Esophagus mucosa (tissue), 1 donor: ENCODE data around the gene OGDH. TPM values are rescaled to one million over a fixed set of nuclear protein-coding genes. Genes with fewer than 3 reads are reported as not detected.
A peak's percentile ranks its signal among the peaks of the same experiment; 100 is the strongest.
"Not testable (repeated sequence)": the region's sequence is repeated elsewhere in the genome, so short reads cannot be mapped to it uniquely, and the experiment has no call there.

Experiments used
- ATAC-seq: fragments of 200-7000 bp; cut with Tn5 transposase; one replicate; pipeline ENCODE4 v1.9.1; 2020
- total RNA-seq: library from RNA; stranded (reverse); gene quantifications from one replicate; pipeline ENCODE4 v1.2.4, GENCODE V29; 2023
- donor health status: DM: yes; HTN: yes; CAD: no.

Gene OGDH
- total RNA-seq, 1 donor from 2014 or later, result 99.2 TPM

- peak; percentile 51 for ATAC-seq
These were observed 25.2 kb upstream of the OGDH start for GRCh38 chr7:44580945-44581878.

DNA sequence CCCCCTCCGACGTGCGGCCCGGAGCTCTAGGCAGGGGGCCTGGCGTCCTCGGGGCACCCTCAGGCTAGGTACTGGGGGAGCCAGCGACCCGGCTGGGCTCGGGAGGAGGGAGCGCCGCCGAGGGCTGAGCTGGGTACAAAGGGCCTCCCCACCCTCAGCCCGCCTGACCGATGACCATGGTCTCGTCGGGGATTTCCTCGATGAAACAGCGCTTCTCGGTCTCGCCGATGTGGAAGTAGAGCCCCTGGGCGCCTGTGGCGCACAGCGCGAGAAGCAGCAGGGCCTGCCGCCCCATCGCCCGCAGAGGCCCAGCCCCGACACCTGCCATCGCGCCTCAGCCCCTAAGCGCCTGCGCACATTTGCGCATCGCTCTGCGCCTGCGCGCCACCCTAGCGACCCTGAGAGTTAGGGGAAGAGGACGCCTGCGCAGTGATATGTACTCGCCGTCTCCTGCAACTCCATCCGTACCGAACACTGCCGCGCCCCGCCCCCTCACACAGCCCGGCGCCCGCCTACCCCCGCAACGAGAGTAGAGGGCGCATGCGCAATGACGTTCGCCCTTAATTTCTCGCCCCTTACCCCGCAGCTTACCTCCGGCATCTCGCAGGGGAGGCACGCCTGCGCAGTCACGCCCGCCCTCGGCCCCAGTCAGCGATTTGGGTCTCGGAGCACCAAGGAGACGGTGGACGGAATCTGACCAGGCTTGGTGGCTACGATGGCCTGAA, 24.4 kb upstream of the OGDH start, which contains the start of gene TMED4:
TSS of gene TMED4 (minus strand) at position 353 of the 725 bp plus-strand sequence. CDS start at position 328, 25 bp downstream.
- peak; percentile 99 for ATAC-seq

- no peak for ATAC-seq
These were observed 23.1 kb upstream of the OGDH start for GRCh38 chr7:44583146-44583865.

DNA sequence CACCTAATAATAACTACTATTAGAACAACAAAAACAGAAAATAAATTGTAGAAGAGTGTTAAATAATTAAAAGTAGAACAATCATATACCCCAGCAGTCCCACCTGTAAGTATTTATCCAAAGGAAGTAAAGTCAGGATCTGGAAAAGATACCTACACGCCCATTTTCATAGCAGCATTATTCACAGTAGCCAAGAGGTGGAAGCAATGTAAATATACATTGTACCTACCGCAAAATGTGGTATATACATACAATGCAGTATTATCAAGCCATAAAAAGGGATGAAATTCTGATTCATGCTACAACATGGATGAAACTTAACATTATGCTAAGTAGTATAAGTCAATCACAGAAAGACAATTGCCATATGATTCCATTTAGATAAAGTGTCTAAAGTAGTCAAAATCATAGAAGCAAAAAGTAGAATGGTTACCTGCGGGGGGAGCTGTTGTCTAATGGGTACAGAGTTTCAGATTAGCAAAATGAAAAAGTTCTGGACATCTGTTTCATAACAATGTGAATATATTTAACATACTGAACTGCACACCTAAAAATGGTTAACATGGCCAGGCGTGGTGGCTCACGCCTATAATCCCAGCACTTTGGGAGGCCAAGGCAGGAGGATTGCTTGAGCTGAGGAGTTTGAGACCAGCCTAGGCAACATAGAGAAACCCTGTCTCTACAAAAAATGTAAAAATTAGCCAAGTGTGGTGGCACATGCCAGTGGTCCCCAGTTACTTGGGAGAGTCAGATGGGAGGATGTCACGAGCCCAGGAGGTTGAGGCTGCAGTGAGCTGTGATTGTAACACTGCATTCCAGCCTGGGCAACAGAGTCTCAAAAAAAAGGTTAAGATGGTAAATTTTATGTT, 18.4 kb upstream of the OGDH start:
- ATAC-seq, result peak; percentile 70

GRCh38 chr7:44590910-44591309, 15.5 kb upstream of the OGDH start:
- no peak for ATAC-seq

DNA sequence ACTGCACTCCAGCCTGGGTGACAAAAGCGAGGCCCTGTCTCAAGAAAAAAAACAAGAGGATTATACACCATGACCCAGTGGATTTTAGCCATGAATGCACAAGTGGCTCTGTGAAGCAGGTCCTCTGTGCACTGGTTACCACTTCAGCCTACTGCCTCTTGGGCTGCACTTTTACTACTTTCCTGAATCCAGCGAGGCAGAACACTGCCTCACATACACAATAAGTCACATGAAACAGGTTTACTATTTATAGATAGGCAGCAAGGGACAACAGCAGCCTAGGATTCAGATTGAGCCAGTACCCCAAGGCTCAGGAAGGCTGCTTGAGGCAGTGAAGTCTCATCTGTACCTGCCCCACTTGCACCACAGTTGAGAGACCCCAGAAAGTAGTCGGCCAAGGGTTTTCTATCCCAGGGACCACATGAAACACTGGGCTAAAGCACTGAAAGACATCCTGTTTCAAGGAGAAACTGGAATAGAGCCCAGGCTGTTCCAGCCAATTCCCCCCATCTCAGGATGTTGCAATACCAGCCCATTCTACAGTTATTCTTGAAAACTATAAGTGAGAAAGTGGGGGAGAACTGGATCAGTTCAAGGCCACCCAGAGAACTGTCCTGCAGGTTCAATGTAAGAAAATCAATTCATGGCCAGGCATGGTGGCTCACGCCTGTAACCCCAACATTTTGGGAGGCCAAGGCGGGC, 10.3 kb upstream of the OGDH start:
- ATAC-seq, result no peak

DNA sequence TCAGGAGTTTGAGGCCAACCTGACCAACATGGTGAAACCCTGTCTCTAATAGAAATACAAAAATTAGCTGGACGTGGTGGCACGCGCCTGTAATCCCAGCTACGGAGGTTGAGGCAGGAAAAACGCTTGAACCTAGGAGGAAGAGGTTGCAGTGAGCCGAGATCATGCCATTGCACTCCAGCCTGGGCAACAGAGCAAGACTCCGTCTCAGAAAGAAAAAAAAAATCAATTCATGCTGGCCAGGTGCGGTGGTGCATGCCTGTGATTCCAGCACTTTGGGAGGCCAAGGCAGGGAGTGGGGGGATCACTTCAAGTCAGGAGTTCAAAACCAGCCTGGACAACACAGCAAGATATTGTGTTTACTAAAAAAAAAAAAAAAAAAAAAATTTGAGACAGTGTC, 9.2 kb upstream of the OGDH start:
- not testable (repeated sequence) for ATAC-seq

- ATAC-seq, result no peak
These were observed 7.2 kb upstream of the OGDH start for GRCh38 chr7:44599222-44599621.

DNA sequence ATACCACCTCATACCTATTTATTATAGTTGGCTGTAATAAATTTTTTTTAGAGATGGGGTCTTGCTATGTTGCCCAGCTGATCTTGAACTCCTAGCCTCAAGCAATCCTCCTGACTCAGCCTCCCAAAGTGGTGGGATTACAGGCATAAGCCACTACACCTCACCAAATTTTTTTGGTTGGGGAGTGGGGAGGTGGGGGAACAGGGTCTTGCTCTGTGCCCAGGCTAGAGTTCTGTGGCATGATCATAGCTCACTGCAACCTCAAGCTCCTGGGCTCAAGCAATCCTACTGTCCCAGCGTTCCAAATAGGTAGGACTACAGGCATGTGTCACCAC, 3.9 kb upstream of the OGDH start:
- no peak for ATAC-seq

DNA sequence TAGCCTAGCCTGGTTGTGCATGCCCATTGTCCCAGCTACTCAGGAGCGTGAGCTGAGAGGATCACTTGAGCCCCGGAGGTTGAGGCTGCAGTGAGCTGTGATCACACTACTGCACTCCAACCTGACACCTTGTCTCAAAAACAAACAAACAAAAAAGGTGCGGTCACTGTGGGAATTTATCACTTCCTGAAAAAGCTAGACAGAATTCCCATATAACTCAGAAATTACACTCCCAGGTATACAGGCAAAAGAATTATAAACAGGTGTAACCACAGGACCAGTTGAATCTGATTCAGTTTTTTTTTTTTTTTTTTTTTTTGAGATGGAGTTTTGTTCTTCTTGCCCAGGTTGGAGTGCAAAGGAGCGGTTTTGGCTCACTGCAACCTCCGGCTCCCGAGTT, 3.2 kb upstream of the OGDH start:
- no peak for ATAC-seq

GRCh38 chr7:44604941-44605340, 1.5 kb upstream of the OGDH start:
- no peak for ATAC-seq

DNA sequence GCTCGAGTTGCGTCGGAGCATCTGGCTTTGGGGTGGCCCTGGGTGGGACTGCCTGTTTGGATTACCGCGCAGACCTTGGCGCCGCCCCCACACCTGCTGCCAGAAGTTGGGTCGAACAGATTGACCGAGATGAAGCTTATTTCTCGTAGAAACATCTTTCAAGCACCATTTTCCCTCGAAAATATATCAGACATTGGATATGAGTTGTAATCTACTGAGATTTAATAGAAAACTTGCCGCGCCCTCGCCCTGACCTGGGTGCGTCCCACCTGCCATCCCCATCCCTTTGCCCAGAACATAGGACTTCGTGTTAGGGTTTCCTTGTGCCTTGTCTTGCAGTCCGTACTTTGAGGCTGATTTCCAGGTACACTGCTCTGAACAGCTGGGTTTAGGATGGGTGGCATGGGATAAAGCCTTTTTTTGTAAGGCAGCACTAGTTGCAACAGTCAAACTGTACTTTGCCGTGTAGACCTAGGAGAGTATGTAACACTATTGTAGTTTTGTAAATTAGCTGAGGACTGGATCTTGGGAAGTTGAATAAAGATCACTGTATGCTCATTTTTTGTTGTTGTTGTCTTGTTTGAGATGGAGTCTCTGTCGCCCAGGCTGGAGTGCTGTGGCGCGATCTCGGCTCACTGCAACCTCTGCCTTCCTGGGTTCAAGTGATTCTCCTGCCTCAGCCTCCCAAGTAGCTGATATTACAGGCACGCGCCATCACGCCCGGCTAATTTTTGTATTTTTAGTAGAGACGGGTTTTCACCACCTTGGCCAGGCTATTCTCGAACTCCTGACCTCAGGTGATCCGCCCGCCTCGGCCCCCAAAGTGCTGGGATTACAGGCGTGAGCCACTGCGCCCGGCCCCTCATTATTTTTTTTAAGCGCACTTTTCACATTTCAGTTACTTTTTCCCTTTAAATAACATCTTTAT, 978 bp downstream of the OGDH start:
- ATAC-seq, result no peak

DNA sequence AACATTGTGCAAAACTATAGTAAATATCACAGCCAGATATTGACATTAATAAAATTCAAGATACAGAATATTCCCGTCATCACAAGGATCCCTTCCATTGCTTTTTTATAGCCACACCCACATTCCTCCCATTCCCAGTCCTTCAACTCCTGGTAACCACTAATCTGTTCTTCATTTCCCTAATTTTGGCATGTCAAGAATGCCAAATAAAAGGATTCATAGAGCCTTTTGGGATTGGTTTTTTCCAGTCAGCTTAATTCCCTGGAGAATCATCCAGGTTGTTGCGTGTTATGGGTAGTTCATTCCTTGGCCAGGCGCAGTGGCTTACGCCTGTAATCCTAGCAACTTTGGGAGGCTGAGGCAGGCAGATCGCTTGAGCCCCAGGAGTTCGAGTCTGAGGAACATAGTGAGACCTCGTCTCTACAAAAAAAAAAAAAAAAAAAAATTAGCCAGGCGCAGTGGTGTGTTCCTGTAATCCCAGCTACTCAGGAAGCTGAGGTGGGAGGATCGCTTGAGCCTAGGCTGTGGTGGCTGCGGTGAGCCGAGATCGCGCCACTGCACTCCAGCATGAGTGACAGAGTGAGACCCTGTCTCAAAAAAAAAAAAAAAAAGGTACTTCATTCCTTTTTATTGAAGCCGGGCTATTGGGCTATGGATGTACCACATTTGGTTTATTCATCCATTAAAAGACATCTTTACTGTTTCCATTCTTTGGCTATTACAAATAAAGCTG, 2.7 kb downstream of the OGDH start:
- no peak for ATAC-seq

GRCh38 chr7:44609829-44610228, 3.4 kb downstream of the OGDH start:
- no peak for ATAC-seq

GRCh38 chr7:44615149-44615611, 8.8 kb downstream of the OGDH start:
- ATAC-seq, result peak; percentile 58

- no peak for ATAC-seq
These were observed 9.4 kb downstream of the OGDH start for GRCh38 chr7:44615793-44616192.

GRCh38 chr7:44616545-44616944, 10.1 kb downstream of the OGDH start:
- ATAC-seq, result no peak

DNA sequence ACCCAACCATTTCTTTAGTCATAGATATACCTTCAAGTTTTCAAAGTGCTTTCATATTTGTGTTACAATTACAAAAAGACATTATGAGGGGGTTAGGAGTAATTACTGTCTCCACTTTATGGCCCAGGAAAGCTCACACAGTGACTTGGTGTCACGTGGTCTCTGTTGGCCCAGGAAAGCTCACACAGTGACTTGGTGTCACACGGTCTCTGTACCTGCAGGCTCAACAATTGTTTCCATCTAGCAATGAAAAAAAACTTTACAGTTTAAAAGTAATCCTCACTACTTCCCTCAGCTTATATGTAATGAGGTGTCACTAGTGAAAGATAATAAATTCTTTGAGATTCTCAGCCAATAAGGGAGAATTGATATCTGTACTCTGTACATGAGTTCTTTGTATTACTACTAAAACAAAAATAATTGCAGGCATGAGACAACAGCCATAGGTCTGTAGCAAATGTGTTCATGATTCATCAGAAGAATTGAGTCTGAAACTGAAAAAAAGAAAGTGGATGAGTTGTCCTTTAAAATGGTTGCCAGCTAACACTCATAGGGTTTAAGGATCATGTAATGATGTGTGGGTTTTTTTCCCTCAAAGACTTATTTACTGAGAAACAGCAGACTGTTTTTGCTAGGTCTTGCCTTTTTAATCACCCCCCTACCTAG, 10.9 kb downstream of the OGDH start:
- ATAC-seq, result no peak

DNA sequence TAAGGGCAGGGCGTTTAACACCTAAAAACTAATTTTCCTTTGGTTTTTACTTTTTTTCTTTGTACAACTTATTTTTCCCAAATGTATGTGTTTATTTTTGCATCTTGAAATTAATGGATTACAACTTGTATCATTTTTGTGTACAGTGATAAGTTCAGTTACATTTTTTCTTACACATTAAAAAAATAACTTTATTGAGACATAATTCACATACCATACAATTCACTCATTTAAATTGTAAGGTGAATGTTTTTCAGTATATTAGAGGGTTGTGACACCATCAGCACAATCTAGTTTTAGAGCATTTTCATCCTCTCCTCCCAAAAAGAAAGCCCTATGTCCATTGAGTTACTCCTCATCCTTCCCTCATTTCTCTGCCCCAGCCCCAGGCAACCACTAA, 11.6 kb downstream of the OGDH start:
- ATAC-seq, result no peak
